Measurements from ENCODE around the gene PAK3. TPM values are rescaled to one million over a fixed set of nuclear protein-coding genes. Genes with fewer than 3 reads are reported as not detected.
A peak's percentile ranks its signal among the peaks of the same experiment; 100 is the strongest.

The PAK3 gene
- total RNA-seq: under 1 TPM in 1 of 2 experiments, not detected in 1; 0.17 TPM

- Mint-ChIP-seq H3K27ac (no peak within 1 kb of the TSS), H3K4me1 (peaks cover 17% of the 10 kb centered on the region), H3K27me3 (peaks cover 9% of the 10 kb centered on the region), H3K9me3 (no peaks in the 10 kb centered on the region), H3K36me3 (ENCODE audit: low read depth) (no peaks in the 10 kb centered on the region), H3K4me3 (peak within 1 kb of the TSS; percentile 72)
- ChIA-PET POLR2A (no interaction called here), CTCF (interaction anchor here (1.4 kb wide), 1 partner anchor 148 kb away, joined by 4 read pairs; no protein-coding TSS in a partner anchor)
- peak; percentile 12 for DNase-seq
These were observed at the start of gene PAK3 for GRCh38 chrX:111095974-111096895. Gene PAK3, plus strand, starts transcription at chrX:111096191. Its CDS starts 26,913 bp downstream, at chrX:111123104.

- no peak overlapping the region for H3K4me3 Mint-ChIP-seq
- H3K4me1 Mint-ChIP-seq: no peaks in the 10 kb centered on the region
- H3K27me3 Mint-ChIP-seq: no peaks in the 10 kb centered on the region
- DNase-seq: no peak
- CTCF ChIA-PET: no interaction called here
- H3K27ac Mint-ChIP-seq: no peak overlapping the region
- H3K36me3 Mint-ChIP-seq (ENCODE audit: low read depth): no peaks in the 10 kb centered on the region
- POLR2A ChIA-PET: no interaction called here
- no peaks in the 10 kb centered on the region for H3K9me3 Mint-ChIP-seq
These were observed 48.4 kb upstream of the PAK3 start for GRCh38 chrX:111047575-111047974.

- no peak overlapping the region for H3K27ac Mint-ChIP-seq
- no peaks in the 10 kb centered on the region for H3K36me3 Mint-ChIP-seq (ENCODE audit: low read depth)
- H3K27me3 Mint-ChIP-seq: peaks cover 6% of the 10 kb centered on the region
- POLR2A ChIA-PET: interaction anchor here (0.6 kb wide), 1 partner anchor 267 kb away, joined by 3 read pairs; no protein-coding TSS in a partner anchor
- CTCF ChIA-PET: no interaction called here
- no peaks in the 10 kb centered on the region for H3K9me3 Mint-ChIP-seq
- H3K4me3 Mint-ChIP-seq: no peak overlapping the region
- H3K4me1 Mint-ChIP-seq: no peaks in the 10 kb centered on the region
- no peak for DNase-seq
These were observed 43.5 kb upstream of the PAK3 start for GRCh38 chrX:111052478-111052877.

- H3K4me1 Mint-ChIP-seq: no peaks in the 10 kb centered on the region
- no peak overlapping the region for H3K4me3 Mint-ChIP-seq
- H3K27me3 Mint-ChIP-seq: peaks cover 2% of the 10 kb centered on the region
- ChIA-PET POLR2A (no interaction called here), CTCF (no interaction called here)
- no peak overlapping the region for H3K27ac Mint-ChIP-seq
- H3K9me3 Mint-ChIP-seq: no peaks in the 10 kb centered on the region
- no peak for DNase-seq
- no peaks in the 10 kb centered on the region for H3K36me3 Mint-ChIP-seq (ENCODE audit: low read depth)
These were observed 24.3 kb upstream of the PAK3 start for GRCh38 chrX:111071542-111072277.

GRCh38 chrX:111083081-111083480 lies 12.9 kb upstream of the PAK3 start:
- Mint-ChIP-seq H3K4me1 (no peaks in the 10 kb centered on the region), H3K9me3 (no peaks in the 10 kb centered on the region), H3K27me3 (no peaks in the 10 kb centered on the region), H3K36me3 (ENCODE audit: low read depth) (no peaks in the 10 kb centered on the region), H3K27ac (no peak overlapping the region), H3K4me3 (no peak overlapping the region)
- no peak for DNase-seq
- ChIA-PET CTCF (no interaction called here), POLR2A (no interaction called here)

GRCh38 chrX:111086591-111087006 lies 9.4 kb upstream of the PAK3 start:
- Mint-ChIP-seq H3K4me1 (no peaks in the 10 kb centered on the region), H3K27ac (no peak overlapping the region), H3K4me3 (no peak overlapping the region), H3K9me3 (no peaks in the 10 kb centered on the region), H3K36me3 (ENCODE audit: low read depth) (no peaks in the 10 kb centered on the region), H3K27me3 (no peaks in the 10 kb centered on the region)
- no peak for DNase-seq
- ChIA-PET CTCF (no interaction called here), POLR2A (no interaction called here)

- Mint-ChIP-seq H3K27me3 (no peaks in the 10 kb centered on the region), H3K36me3 (ENCODE audit: low read depth) (no peaks in the 10 kb centered on the region), H3K9me3 (no peaks in the 10 kb centered on the region), H3K27ac (no peak overlapping the region), H3K4me1 (no peaks in the 10 kb centered on the region), H3K4me3 (no peak overlapping the region)
- DNase-seq: no peak
- CTCF ChIA-PET: no interaction called here
- POLR2A ChIA-PET: no interaction called here
These were observed 7.4 kb upstream of the PAK3 start for GRCh38 chrX:111088628-111089027.

GRCh38 chrX:111090458-111090857 lies 5.5 kb upstream of the PAK3 start:
- ChIA-PET POLR2A (no interaction called here), CTCF (interaction anchor here (1.5 kb wide), 1 partner anchor 13 kb away, joined by 3 read pairs; no protein-coding TSS in a partner anchor)
- no peak overlapping the region for H3K27ac Mint-ChIP-seq
- no peaks in the 10 kb centered on the region for H3K36me3 Mint-ChIP-seq (ENCODE audit: low read depth)
- H3K27me3 Mint-ChIP-seq: peaks cover 4% of the 10 kb centered on the region
- H3K4me3 Mint-ChIP-seq: no peak overlapping the region
- no peak for DNase-seq
- no peaks in the 10 kb centered on the region for H3K9me3 Mint-ChIP-seq
- peaks cover 1% of the 10 kb centered on the region for H3K4me1 Mint-ChIP-seq

GRCh38 chrX:111098874-111099273 lies 2.9 kb downstream of the PAK3 start:
- Mint-ChIP-seq H3K27ac (peak overlapping the region; percentile 13), H3K4me3 (no peak overlapping the region), H3K9me3 (no peaks in the 10 kb centered on the region), H3K4me1 (peaks cover 17% of the 10 kb centered on the region), H3K36me3 (ENCODE audit: low read depth) (no peaks in the 10 kb centered on the region), H3K27me3 (peaks cover 9% of the 10 kb centered on the region)
- POLR2A ChIA-PET: no interaction called here
- CTCF ChIA-PET: interaction anchor here (0.8 to 1.3 kb wide), 3 partner anchors 9 to 17 kb away, joined by 3 to 5 read pairs (median 3); no protein-coding TSS in a partner anchor
- peak; percentile 61 for DNase-seq

- POLR2A ChIA-PET: no interaction called here
- peak; percentile 24 for DNase-seq
These were observed 4.2 kb downstream of the PAK3 start for GRCh38 chrX:111100191-111100590.

GRCh38 chrX:111101580-111101979 lies 5.6 kb downstream of the PAK3 start:
- H3K4me1 Mint-ChIP-seq: peaks cover 10% of the 10 kb centered on the region
- no peak overlapping the region for H3K4me3 Mint-ChIP-seq
- DNase-seq: no peak
- no peak overlapping the region for H3K27ac Mint-ChIP-seq
- no peaks in the 10 kb centered on the region for H3K9me3 Mint-ChIP-seq
- H3K36me3 Mint-ChIP-seq (ENCODE audit: low read depth): no peaks in the 10 kb centered on the region
- ChIA-PET POLR2A (no interaction called here), CTCF (interaction anchor here (1.4 kb wide), 1 partner anchor 17 kb away, joined by 3 read pairs; no protein-coding TSS in a partner anchor)
- H3K27me3 Mint-ChIP-seq: no peaks in the 10 kb centered on the region

More at GRCh38 chrX:111100191-111100590, 4.2 kb downstream of the PAK3 start:
- Mint-ChIP-seq H3K9me3 (no peaks in the 10 kb centered on the region), H3K36me3 (ENCODE audit: low read depth) (no peaks in the 10 kb centered on the region), H3K4me1 (peaks cover 16% of the 10 kb centered on the region), H3K27me3 (peaks cover 7% of the 10 kb centered on the region), H3K27ac (no peak overlapping the region), H3K4me3 (no peak overlapping the region)
- CTCF ChIA-PET: interaction anchor here (0.6 to 1.4 kb wide), 5 partner anchors 16 to 38 kb away, joined by 3 read pairs; no protein-coding TSS in a partner anchor

GRCh38 chrX:111102636-111103035 lies 6.6 kb downstream of the PAK3 start:
- Mint-ChIP-seq H3K27me3 (no peaks in the 10 kb centered on the region), H3K36me3 (ENCODE audit: low read depth) (no peaks in the 10 kb centered on the region), H3K4me3 (no peak overlapping the region), H3K9me3 (no peaks in the 10 kb centered on the region), H3K27ac (no peak overlapping the region), H3K4me1 (peaks cover 10% of the 10 kb centered on the region)
- no peak for DNase-seq
- CTCF ChIA-PET: interaction anchor here (1.0 to 1.1 kb wide), 2 partner anchors 12 to 30 kb away, joined by 3 read pairs; no protein-coding TSS in a partner anchor
- POLR2A ChIA-PET: no interaction called here

GRCh38 chrX:111103246-111103645 lies 7.3 kb downstream of the PAK3 start:
- peaks cover 7% of the 10 kb centered on the region for H3K4me1 Mint-ChIP-seq
- ChIA-PET POLR2A (no interaction called here), CTCF (interaction anchor here (1.0 to 1.1 kb wide), 2 partner anchors 12 to 29 kb away, joined by 3 read pairs; no protein-coding TSS in a partner anchor)
- H3K4me3 Mint-ChIP-seq: no peak overlapping the region
- no peaks in the 10 kb centered on the region for H3K27me3 Mint-ChIP-seq
- no peaks in the 10 kb centered on the region for H3K36me3 Mint-ChIP-seq (ENCODE audit: low read depth)
- no peak overlapping the region for H3K27ac Mint-ChIP-seq
- DNase-seq: no peak
- no peaks in the 10 kb centered on the region for H3K9me3 Mint-ChIP-seq
